HepG2 (cell line): Measurements from ENCODE around the gene ZNF223. TPM values are rescaled to one million over a fixed set of nuclear protein-coding genes. Genes with fewer than 3 reads are reported as not detected.

ENCODE experiments used
- ATF7-NPFF ChIP-seq: sonication (generic); formaldehyde crosslinking; IDR thresholded peaks from 2 replicates; pipeline ENCODE4 v1.8.1; 2023; ENCODE audit warnings: mild to moderate bottlenecking, low read depth, missing genetic modification reagents, moderate library complexity
- EHMT2 ChIP-seq: fragments of 200-600 bp; sonication (generic); IDR thresholded peaks from 2 replicates; pipeline ENCODE4 v1.7.0; 2017; ENCODE audit warnings: antibody characterized with exemption, low read depth, low read length, borderline replicate concordance
- HOXA9 ChIP-seq: sonication (generic); formaldehyde crosslinking; IDR thresholded peaks from 2 replicates; pipeline ENCODE4 v1.8.1; 2022; ENCODE audit warnings: missing genetic modification reagents, mild to moderate bottlenecking, moderate library complexity, borderline replicate concordance
- JUND ChIP-seq: sonication (generic); formaldehyde crosslinking; IDR thresholded peaks from 2 replicates; pipeline ENCODE4 v1.8.0; 2022; ENCODE audit warnings: mild to moderate bottlenecking, missing genetic modification reagents
- KDM3A ChIP-seq: IDR thresholded peaks from 2 replicates; pipeline ENCODE4 v1.6.1; 2018; ENCODE audit warnings: low read depth, missing compliant biosample characterization
- KLF16 ChIP-seq, 2 experiments: sonication (generic) in 1 of 2; formaldehyde crosslinking in 1 of 2; IDR thresholded peaks; 2 replicates each; pipeline versions ENCODE4 v1.6.1 to v1.8.0; 2016 to 2023; ENCODE audit warnings: missing genetic modification reagents in 2 of 2, missing compliant biosample characterization in 1 of 2
- NPAS2 ChIP-seq: sonication (generic); formaldehyde crosslinking; IDR thresholded peaks from 2 replicates; pipeline ENCODE4 v1.8.0; 2022; ENCODE audit warnings: mild to moderate bottlenecking, missing genetic modification reagents, borderline replicate concordance
- NR2F1 ChIP-seq, 2 experiments: fragments of 450-650 bp in 1 of 2; formaldehyde crosslinking in 1 of 2; IDR thresholded peaks; 2 replicates each; pipeline versions ENCODE4 v1.5.0 to v1.6.1; 2016 to 2020; ENCODE audit warnings: mild to moderate bottlenecking in 1 of 2, missing compliant biosample characterization in 1 of 2, missing genetic modification reagents in 1 of 2, moderate library complexity in 1 of 2
- SOX5 ChIP-seq: IDR thresholded peaks from 2 replicates; pipeline ENCODE4 v1.6.1; 2016; ENCODE audit warnings: borderline replicate concordance
- SRSF9 ChIP-seq: fragments of 200-400 bp; formaldehyde crosslinking; IDR thresholded peaks from 2 replicates; pipeline ENCODE4 v1.6.1; 2018; ENCODE audit warnings: borderline replicate concordance, mild to moderate bottlenecking, low read depth, low read length; ENCODE audit not compliant: insufficient read depth, poor library complexity, severe bottlenecking
- ZKSCAN8 ChIP-seq: IDR thresholded peaks from 2 replicates; pipeline ENCODE4 v1.6.1; 2016; ENCODE audit warnings: borderline replicate concordance, missing genetic modification reagents, missing compliant biosample characterization
- ZNF138 ChIP-seq: sonication (generic); formaldehyde crosslinking; IDR thresholded peaks from 2 replicates; pipeline ENCODE4 v1.5.0; 2020; ENCODE audit warnings: mild to moderate bottlenecking, low read depth, missing genetic modification reagents
- ZNF570 ChIP-seq: sonication (generic); formaldehyde crosslinking; IDR thresholded peaks from 2 replicates; pipeline ENCODE4 v1.4.0; 2020; ENCODE audit warnings: mild to moderate bottlenecking, missing genetic modification reagents, borderline replicate concordance
- polyA plus RNA-seq, 8 experiments: library from polyadenylated mRNA; depleted of rRNA in 3 of 8; stranded (reverse) in 7 of 8; unstranded in 1 of 8; fragments of >200 nt; fragmentation: Illumina TruSeq in 4 of 8; extraction: Trizol in 4 of 8; gene quantifications; 2 replicates each; pipeline versions ENCODE4 v1.2.1 to v1.2.3, GENCODE V29; 2011 to 2016; ENCODE audit warnings: low read depth in 4 of 8, missing spikeins in 1 of 8, mixed read lengths in 1 of 8; ENCODE audit not compliant: insufficient read depth in 1 of 8
- total RNA-seq, 5 experiments: library from RNA; depleted of rRNA; stranded (reverse); fragments of >200 nt; fragmentation: Illumina TruSeq; extraction: Trizol; gene quantifications; 2 replicates each; pipeline ENCODE4 v1.2.3, GENCODE V29; 2016; ENCODE audit warnings: low read depth in 1 of 5
- TF ChIP-seq, protein P1 (sequence below): IDR thresholded peaks from 2 replicates; pipeline ENCODE4 v1.6.1; 2018; ENCODE audit warnings: missing genetic modification reagents, mild to moderate bottlenecking, missing compliant biosample characterization
- TF ChIP-seq, protein P2 (sequence below): sonication (generic); formaldehyde crosslinking; IDR thresholded peaks from 2 replicates; pipeline ENCODE4 v1.4.0; 2020; ENCODE audit warnings: low read depth, missing genetic modification reagents
- TF ChIP-seq, protein P3 (sequence below): sonication (generic); formaldehyde crosslinking; conservative IDR thresholded peaks from 2 replicates; pipeline ENCODE4 v1.8.0; 2022; ENCODE audit warnings: mild to moderate bottlenecking, moderate library complexity, missing genetic modification reagents
- TF ChIP-seq, protein P4 (sequence below): sonication (generic); formaldehyde crosslinking; IDR thresholded peaks from 2 replicates; pipeline ENCODE4 v1.5.0; 2020; ENCODE audit warnings: mild to moderate bottlenecking, missing genetic modification reagents

Gene ZNF223
- total and polyA plus RNA-seq, 2 of the 13 experiments (the other 11 are each of a cell fraction or from before 2014, with no cell fraction given) = 2.0 to 4.8 TPM

DNA sequence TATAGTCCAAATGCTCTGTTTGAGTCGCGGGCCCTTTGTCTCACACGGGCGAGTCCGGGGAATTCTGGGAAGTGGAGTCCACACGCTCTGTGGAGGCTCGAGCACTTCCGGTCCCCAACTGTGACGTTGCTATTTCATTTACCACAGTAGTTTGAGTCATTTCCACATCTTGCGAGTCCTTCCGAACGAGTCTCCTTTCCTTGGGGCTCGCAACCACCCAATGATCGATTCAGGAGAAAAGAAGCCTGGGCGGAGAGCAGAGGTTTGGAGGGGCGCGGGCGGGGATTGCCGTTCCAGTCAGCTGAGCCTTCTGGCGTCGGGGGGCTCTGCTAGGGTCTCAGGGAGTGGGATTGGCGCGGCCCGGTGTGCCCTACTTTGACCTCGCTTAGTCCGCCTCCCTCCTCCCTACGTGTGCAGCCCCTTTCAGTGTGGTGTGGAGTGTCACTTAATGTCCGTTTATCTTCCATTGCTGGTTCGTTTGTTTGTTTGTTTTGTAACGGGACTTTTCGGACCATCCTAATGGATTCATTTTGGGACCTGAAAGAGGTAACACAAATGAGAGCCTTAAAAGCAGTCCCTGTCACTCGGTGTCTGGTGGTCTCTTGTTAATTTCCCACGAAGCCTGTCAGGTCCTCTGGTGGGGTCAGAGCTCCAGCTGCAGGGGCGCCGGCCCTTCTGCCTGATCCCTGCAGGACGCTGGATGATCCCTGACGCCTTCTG lies 26.5 kb upstream of the ZNF223 start, which contains the start of gene ZNF222 (continued):
- TF ChIP-seq ATF7-NPFF = no peak
- TF ChIP-seq, protein P1, sequence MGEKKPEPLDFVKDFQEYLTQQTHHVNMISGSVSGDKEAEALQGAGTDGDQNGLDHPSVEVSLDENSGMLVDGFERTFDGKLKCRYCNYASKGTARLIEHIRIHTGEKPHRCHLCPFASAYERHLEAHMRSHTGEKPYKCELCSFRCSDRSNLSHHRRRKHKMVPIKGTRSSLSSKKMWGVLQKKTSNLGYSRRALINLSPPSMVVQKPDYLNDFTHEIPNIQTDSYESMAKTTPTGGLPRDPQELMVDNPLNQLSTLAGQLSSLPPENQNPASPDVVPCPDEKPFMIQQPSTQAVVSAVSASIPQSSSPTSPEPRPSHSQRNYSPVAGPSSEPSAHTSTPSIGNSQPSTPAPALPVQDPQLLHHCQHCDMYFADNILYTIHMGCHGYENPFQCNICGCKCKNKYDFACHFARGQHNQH (CRISPR knock-in tag) = peak; percentile 23; the same call in 1 of the 2 replicates
- no peak for TF ChIP-seq NR2F1 (CRISPR knock-in tag; IDR thresholded peaks at IDR 0.05)
- TF ChIP-seq ZKSCAN8 = no peak
- TF ChIP-seq, protein P2, sequence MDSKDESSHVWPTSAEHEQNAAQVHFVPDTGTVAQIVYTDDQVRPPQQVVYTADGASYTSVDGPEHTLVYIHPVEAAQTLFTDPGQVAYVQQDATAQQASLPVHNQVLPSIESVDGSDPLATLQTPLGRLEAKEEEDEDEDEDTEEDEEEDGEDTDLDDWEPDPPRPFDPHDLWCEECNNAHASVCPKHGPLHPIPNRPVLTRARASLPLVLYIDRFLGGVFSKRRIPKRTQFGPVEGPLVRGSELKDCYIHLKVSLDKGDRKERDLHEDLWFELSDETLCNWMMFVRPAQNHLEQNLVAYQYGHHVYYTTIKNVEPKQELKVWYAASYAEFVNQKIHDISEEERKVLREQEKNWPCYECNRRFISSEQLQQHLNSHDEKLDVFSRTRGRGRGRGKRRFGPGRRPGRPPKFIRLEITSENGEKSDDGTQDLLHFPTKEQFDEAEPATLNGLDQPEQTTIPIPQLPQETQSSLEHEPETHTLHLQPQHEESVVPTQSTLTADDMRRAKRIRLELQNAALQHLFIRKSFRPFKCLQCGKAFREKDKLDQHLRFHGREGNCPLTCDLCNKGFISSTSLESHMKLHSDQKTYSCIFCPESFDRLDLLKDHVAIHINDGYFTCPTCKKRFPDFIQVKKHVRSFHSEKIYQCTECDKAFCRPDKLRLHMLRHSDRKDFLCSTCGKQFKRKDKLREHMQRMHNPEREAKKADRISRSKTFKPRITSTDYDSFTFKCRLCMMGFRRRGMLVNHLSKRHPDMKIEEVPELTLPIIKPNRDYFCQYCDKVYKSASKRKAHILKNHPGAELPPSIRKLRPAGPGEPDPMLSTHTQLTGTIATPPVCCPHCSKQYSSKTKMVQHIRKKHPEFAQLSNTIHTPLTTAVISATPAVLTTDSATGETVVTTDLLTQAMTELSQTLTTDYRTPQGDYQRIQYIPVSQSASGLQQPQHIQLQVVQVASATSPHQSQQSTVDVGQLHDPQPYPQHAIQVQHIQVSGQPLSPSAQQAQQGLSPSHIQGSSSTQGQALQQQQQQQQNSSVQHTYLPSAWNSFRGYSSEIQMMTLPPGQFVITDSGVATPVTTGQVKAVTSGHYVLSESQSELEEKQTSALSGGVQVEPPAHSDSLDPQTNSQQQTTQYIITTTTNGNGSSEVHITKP (CRISPR knock-in tag) = 0 out of 2 replicates have a peak, but pooled peaks have one; percentile 43
- TF ChIP-seq ZNF570 (CRISPR knock-in tag) = no peak
- TF ChIP-seq, protein P3, sequence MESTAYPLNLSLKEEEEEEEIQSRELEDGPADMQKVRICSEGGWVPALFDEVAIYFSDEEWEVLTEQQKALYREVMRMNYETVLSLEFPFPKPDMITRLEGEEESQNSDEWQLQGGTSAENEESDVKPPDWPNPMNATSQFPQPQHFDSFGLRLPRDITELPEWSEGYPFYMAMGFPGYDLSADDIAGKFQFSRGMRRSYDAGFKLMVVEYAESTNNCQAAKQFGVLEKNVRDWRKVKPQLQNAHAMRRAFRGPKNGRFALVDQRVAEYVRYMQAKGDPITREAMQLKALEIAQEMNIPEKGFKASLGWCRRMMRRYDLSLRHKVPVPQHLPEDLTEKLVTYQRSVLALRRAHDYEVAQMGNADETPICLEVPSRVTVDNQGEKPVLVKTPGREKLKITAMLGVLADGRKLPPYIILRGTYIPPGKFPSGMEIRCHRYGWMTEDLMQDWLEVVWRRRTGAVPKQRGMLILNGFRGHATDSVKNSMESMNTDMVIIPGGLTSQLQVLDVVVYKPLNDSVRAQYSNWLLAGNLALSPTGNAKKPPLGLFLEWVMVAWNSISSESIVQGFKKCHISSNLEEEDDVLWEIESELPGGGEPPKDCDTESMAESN (CRISPR knock-in tag) = peak; percentile 51; the same call in 1 of the 2 replicates
- peak in 1 of 2 experiments; percentile 64; a peak in 1 of 4 replicates for TF ChIP-seq KLF16 (CRISPR knock-in tag; IDR thresholded peaks at IDR 0.05)
- TF ChIP-seq HOXA9 (CRISPR knock-in tag) = no peak
- no peak for TF ChIP-seq NPAS2 (CRISPR knock-in tag)
- no peak for TF ChIP-seq JUND (CRISPR knock-in tag)
- TF ChIP-seq ZNF138 (CRISPR knock-in tag) = 0 out of 2 replicates have a peak, but pooled peaks have one; percentile 30
- TF ChIP-seq KDM3A (CRISPR knock-in tag) = no peak
- no peak for TF ChIP-seq EHMT2
- TF ChIP-seq, protein P4, sequence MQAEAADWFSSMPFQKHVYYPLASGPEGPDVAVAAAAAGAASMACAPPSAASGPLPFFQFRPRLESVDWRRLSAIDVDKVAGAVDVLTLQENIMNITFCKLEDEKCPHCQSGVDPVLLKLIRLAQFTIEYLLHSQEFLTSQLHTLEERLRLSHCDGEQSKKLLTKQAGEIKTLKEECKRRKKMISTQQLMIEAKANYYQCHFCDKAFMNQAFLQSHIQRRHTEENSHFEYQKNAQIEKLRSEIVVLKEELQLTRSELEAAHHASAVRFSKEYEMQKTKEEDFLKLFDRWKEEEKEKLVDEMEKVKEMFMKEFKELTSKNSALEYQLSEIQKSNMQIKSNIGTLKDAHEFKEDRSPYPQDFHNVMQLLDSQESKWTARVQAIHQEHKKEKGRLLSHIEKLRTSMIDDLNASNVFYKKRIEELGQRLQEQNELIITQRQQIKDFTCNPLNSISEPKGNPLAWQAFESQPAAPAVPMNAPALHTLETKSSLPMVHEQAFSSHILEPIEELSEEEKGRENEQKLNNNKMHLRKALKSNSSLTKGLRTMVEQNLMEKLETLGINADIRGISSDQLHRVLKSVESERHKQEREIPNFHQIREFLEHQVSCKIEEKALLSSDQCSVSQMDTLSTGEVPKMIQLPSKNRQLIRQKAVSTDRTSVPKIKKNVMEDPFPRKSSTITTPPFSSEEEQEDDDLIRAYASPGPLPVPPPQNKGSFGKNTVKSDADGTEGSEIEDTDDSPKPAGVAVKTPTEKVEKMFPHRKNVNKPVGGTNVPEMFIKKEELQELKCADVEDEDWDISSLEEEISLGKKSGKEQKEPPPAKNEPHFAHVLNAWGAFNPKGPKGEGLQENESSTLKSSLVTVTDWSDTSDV (CRISPR knock-in tag) = no peak
- TF ChIP-seq SOX5 (CRISPR knock-in tag) = no peak
- TF ChIP-seq SRSF9 = no peak
